ENCODE measurements around the gene CDH4. TPM values are rescaled to one million over a fixed set of nuclear protein-coding genes. Genes with fewer than 3 reads are reported as not detected.

CDH4 gene
- total RNA-seq, 1 donor from 2014 or later = not detected

GRCh38 chr20:61888101-61888865 is 636.2 kb downstream of the CDH4 start:
- Mint-ChIP-seq H3K27me3 (no peaks in the 10 kb centered on the region), H3K4me3 (no peak overlapping the region), H3K27ac (no peak overlapping the region), H3K9me3 (peaks cover 11% of the 10 kb centered on the region), H3K36me3 (ENCODE audit: low read depth) (no peaks in the 10 kb centered on the region), H3K4me1 (peaks cover 2% of the 10 kb centered on the region)
- no peak for ATAC-seq (ENCODE audit: low read depth)
- ChIA-PET CTCF (interaction anchor here (0.5 to 0.6 kb wide), 2 partner anchors 38 to 1939 kb away, joined by 3 to 4 read pairs; no protein-coding TSS in a partner anchor), POLR2A (no interaction called here)
- TF ChIP-seq CTCF (IDR thresholded peaks at IDR 0.05) = no peak
- DNase-seq = no peak
- intact Hi-C loops (cut with micrococcal nuclease) = loop anchor here (5.0 kb wide), 1 partner anchor 1941 kb away; no protein-coding TSS in a partner anchor

GRCh38 chr20:61889659-61890058 is 637.6 kb downstream of the CDH4 start:
- POLR2A ChIA-PET = no interaction called here
- H3K27ac Mint-ChIP-seq = no peak overlapping the region

GRCh38 chr20:61890210-61890609 is 638.1 kb downstream of the CDH4 start:
- POLR2A ChIA-PET = no interaction called here
- no peak for TF ChIP-seq CTCF (IDR thresholded peaks at IDR 0.05)
- ATAC-seq (ENCODE audit: low read depth) (no peak), DNase-seq (no peak)
- CTCF ChIA-PET = no interaction called here
- no peak overlapping the region for H3K27ac Mint-ChIP-seq
- H3K27me3 Mint-ChIP-seq = no peaks in the 10 kb centered on the region
- peaks cover 2% of the 10 kb centered on the region for H3K4me1 Mint-ChIP-seq
- H3K36me3 Mint-ChIP-seq (ENCODE audit: low read depth) = no peaks in the 10 kb centered on the region
- H3K9me3 Mint-ChIP-seq = peaks cover 11% of the 10 kb centered on the region
- H3K4me3 Mint-ChIP-seq = no peak overlapping the region
- intact Hi-C loops (cut with micrococcal nuclease) = no loop called here

More at GRCh38 chr20:61889659-61890058, 637.6 kb downstream of the CDH4 start:
- DNase-seq (no peak), ATAC-seq (ENCODE audit: low read depth) (no peak)
- Mint-ChIP-seq H3K36me3 (ENCODE audit: low read depth) (no peaks in the 10 kb centered on the region), H3K4me3 (no peak overlapping the region), H3K27me3 (no peaks in the 10 kb centered on the region), H3K9me3 (peaks cover 11% of the 10 kb centered on the region), H3K4me1 (peaks cover 2% of the 10 kb centered on the region)
- intact Hi-C loops (cut with micrococcal nuclease) = loop anchor here (5.0 kb wide), 1 partner anchor 1942 kb away; no protein-coding TSS in a partner anchor
- CTCF ChIA-PET = no interaction called here
- no peak for TF ChIP-seq CTCF (IDR thresholded peaks at IDR 0.05)

- H3K4me1 Mint-ChIP-seq = peaks cover 2% of the 10 kb centered on the region
- POLR2A ChIA-PET = no interaction called here
- no peak for ATAC-seq (ENCODE audit: low read depth)
- no peak for DNase-seq
- H3K27ac Mint-ChIP-seq = no peak overlapping the region
- intact Hi-C loops (cut with micrococcal nuclease) = no loop called here
- H3K9me3 Mint-ChIP-seq = peaks cover 11% of the 10 kb centered on the region
- no peak for TF ChIP-seq CTCF (IDR thresholded peaks at IDR 0.05)
- H3K27me3 Mint-ChIP-seq = no peaks in the 10 kb centered on the region
- H3K36me3 Mint-ChIP-seq (ENCODE audit: low read depth) = no peaks in the 10 kb centered on the region
- CTCF ChIA-PET = no interaction called here
- no peak overlapping the region for H3K4me3 Mint-ChIP-seq
These were observed 639.4 kb downstream of the CDH4 start for GRCh38 chr20:61891476-61891875.

- CTCF ChIA-PET = no interaction called here
These were observed 640.0 kb downstream of the CDH4 start for GRCh38 chr20:61891916-61892649.

More at GRCh38 chr20:61891916-61892649, 640.0 kb downstream of the CDH4 start:
- POLR2A ChIA-PET = no interaction called here
- no peak for DNase-seq
- H3K36me3 Mint-ChIP-seq (ENCODE audit: low read depth) = no peaks in the 10 kb centered on the region
- H3K4me1 Mint-ChIP-seq = peaks cover 2% of the 10 kb centered on the region
- intact Hi-C loops (cut with micrococcal nuclease) = no loop called here
- no peak for TF ChIP-seq CTCF (IDR thresholded peaks at IDR 0.05)
- peaks cover 11% of the 10 kb centered on the region for H3K9me3 Mint-ChIP-seq
- H3K27ac Mint-ChIP-seq = no peak overlapping the region
- no peak for ATAC-seq (ENCODE audit: low read depth)
- H3K4me3 Mint-ChIP-seq = no peak overlapping the region
- no peaks in the 10 kb centered on the region for H3K27me3 Mint-ChIP-seq

Measured in activated B cell treated with CpG ODN at 0.5 μM for 24 hours (primary cell).